Stimulated activated CD8-positive, alpha-beta memory T cell treated with anti-CD3 and anti-CD28 coated beads, Interleukin-4, amount 100 ng/mL, for 4 hours (primary cell): ENCODE data around the gene PRKAR1B.

Source experiments
- DNase-seq, 2 donors: peaks; one replicate each; pipeline ENCODE4 v3.0.0-alpha.2; 2020; ENCODE audit warnings: low read depth in 2 of 2, low spot score in 1 of 2

The PRKAR1B gene

DNA sequence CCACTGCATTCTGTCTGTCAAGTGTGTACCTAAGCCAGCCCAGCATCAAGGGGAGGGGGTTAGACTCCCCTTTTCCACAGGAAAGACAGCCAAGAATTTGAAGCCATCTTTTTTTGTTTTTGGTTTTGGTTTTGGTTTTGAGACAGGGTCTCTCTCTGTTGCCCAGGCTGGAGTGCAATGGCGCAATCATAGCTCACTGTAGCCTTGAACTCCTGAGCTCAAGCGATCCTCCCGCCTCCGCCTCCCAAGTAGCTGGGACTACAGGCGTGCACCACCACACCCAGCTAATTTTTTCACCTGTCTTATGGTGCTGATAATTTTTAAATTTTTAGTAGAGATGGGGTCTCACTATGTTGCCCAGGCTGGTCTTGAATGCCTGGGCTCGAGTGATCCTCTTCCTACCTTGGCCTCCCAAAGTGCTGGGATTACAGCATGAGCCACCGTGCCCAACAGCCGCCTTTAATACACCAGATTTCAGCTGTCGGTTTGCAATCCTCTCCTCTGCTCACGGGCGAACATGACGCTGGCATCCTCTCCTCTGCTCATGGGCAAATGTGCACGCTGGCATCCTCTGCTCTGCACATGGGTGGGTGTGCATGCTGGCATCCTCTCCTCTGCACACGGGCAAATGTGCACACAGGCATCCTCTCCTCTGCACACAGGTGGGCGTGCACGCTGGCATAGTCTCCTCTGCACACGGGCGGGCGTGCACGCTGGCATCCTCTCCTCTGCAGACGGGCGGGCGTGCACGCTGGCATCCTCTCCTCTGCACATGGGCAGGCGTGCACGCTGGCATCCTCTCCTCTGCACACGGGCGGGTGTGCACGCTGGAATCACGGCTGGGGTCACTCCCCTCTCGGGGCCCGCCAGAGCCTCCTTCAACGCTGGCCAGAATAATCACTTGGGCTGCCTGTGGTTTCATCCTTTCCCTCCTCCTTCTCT is 151.4 kb downstream of the PRKAR1B start:
- no peak for DNase-seq

DNA sequence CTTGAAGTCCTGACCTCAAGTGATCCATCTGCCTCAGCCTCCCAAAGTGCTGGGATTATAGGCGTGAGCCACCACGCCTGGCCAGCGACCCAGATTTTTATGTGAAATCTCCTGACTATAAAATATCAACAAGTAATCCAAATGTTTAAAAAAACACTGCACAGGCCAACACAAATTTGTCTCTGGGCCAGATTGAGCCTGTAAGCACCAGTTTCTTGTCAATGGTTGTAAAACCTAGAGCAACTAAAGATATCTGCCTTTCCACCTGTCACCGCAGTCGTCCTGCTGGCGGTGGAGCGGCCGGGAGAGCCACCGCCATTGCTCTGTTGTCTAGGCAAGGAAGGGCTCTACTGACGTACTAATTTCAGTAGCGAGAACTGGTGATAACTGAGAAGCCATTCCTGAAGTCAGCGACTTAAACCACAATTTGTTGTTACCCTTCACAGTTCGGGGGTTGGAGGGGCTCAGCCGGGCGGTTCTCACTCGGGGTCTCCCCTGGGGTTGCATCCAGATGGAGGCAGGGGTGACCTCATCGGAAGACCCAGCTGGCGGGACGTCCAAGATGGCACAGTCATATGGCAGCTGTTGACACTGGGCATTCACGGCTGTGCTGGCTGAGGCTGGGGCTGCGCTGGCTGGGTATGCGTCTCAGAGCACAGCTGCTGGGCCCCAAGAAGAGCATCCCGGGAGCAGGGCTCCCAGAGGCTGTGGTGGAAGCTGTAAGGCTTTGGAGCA is 152.3 kb downstream of the PRKAR1B start:
- DNase-seq, result no peak

DNA sequence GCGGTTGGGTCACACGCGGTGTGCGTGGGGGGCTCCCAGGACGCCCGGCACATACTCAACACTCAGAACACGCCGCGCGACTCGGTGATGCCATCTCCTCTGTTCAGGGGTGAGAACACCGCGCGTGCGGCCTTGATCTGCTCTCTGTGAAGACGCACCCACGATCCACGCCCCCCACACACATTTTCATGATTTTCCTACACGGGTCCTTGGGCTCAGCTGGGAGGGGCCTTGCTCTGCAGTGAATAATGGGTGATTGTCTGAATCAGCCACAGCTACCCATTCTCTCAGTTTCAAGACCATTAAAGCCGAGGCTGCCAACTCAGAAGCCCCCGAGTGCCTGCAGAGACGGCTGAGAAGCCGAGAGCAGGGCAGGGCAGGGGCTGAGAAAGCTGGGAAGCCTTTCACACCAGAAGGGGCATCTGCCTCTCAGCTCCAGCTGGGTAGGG is 153.1 kb downstream of the PRKAR1B start:
- DNase-seq, result no peak

DNA sequence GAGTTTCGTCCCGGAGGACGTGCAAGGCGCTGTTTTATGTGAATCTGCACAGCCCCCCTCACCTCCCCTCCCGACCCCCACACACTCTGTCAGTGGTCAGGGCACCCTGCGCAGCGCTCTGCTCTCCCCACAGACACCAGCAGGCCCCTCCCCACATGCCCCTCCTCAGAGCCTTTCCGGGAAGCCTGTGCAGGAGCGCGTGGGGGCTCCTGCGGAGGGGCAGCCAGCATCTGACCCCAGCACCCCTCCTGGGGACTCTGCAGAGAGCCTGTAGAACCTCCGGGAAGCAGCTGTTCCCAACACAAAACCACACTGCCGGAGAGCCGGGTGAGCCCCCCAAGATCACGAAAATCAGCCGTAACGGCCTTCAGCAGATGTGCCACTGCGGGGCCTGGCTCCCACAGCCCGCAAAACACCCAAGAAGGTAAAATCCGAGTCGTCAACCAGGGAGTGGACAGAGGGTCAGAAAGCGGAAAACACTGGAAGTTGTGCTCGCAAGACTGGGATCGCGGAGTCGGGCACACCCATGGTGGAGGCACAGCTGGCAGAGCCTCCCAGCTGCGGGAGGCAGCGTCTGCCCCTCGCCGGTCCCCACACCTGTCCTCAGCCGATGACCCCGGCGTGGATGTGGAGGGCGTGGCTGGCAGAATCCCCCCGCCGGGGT is 153.7 kb downstream of the PRKAR1B start:
- no peak for DNase-seq

DNA sequence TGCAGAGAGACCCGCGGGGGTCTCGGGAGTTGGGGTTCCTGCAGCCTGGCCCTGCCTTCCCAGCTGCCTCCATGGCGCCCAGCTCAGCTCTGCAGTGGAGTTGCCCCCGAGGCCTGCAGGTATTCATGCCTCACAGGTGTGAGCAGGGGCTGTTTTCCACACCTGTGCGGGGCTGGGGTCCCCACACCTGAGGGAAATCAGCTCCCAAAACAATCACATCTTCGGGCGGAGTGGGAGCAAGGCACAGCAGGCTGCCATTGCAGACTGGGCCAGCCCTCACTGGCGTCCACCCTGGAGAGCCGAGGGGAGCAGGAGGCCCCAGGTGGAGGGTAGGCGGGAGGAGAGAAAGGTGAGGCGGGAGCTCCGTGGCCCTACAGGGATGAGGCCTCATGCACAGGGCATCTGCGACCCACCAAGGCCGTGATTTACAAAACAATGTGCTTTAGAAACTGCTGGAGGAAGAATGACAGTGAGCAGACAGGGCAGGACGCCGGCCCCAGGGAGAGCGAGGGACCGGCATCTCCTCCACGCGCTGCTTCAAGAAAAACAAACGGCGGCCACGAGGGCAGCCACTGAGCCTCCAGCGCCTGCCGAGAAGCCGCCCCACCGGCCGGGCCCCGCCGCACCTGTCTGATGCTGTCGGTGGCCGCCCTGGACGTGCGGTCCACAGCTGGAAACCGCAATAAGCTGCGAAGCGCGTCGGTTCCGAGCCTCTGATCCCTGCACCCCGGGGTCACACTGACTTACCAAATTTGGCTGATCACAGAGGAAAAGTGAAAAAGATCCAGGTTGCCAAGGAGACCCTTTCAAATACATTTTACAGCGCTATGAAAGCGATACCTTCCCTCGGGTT is 154.4 kb downstream of the PRKAR1B start:
- no peak for DNase-seq

DNA sequence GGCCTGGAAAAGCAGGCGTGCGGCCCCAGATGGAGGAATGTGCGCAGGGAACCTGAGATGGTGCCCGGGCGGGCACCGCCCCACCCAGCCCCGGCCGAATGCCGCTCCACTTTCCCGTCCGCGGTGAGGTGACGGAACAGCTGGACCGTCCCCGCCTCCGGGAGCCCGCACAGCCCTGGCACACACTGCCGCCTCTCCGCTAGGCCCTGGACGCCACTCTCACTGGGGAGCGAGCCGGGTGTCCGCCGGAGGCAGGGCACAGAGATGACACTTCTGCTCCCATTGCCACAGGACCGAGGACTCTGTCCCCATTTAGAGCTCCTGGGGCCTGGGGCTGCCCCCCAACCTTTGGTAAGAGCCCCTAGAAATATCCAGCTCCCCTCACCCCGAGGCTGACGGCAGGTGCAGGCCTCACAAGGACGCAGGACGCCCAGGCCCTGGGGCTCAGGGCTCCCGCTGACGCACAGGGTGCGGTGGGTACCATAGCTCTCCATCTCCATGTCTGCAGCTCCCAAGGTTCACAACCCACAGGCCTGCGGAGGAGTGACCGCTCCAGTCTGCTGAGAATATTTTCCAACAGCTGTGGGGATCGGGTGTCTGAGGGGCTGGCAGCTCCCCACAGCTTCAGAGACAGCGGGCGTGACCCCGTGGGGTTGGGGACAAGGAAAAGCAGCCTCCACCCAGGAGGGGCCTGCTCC is 155.2 kb downstream of the PRKAR1B start:
- DNase-seq, result no peak

DNA sequence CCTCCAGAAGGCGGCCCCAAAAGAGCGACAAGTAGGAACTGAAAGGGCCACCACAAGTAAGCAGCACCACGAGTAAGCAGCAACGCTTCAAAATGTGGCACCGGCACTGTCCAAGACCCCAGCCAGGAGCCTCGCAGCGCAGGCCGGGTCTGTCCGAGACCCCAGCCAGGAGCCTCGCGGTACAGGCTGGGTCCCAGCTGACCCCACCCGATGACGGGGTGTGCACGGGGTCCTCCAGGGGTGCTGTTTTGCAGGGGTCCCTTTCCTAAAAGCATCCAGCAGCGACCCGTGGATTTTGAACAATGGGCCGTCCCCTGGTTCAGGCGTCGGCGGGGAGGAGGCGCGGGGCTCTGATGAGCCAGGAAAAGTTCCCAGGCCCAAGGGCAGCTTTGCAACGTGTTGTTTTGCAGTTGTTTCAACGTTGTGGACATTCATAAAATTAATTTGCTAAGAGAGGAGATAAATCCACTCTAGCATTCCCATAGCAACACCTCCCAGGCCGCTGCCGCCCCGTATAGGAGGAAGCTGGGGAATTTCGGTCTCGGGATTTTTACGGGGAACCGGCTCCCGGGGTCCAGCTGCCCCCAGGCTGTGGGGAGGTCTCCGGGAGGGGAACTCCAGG is 155.9 kb downstream of the PRKAR1B start:
- DNase-seq, result no peak

DNA sequence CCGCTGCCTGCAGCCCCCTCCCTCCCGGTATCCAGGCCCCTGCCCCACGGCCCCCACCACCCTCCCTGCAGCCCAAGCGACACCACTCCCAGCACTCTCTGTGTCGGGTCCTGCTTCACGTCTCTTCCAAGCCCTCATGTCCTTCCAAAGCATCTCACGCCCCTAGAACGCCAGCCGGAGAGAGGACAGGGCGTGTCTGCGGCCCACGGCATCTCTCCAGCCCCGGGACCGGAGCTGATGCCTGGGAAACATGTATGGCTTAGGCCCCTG is 156.3 kb downstream of the PRKAR1B start:
- DNase-seq, result no peak

DNA sequence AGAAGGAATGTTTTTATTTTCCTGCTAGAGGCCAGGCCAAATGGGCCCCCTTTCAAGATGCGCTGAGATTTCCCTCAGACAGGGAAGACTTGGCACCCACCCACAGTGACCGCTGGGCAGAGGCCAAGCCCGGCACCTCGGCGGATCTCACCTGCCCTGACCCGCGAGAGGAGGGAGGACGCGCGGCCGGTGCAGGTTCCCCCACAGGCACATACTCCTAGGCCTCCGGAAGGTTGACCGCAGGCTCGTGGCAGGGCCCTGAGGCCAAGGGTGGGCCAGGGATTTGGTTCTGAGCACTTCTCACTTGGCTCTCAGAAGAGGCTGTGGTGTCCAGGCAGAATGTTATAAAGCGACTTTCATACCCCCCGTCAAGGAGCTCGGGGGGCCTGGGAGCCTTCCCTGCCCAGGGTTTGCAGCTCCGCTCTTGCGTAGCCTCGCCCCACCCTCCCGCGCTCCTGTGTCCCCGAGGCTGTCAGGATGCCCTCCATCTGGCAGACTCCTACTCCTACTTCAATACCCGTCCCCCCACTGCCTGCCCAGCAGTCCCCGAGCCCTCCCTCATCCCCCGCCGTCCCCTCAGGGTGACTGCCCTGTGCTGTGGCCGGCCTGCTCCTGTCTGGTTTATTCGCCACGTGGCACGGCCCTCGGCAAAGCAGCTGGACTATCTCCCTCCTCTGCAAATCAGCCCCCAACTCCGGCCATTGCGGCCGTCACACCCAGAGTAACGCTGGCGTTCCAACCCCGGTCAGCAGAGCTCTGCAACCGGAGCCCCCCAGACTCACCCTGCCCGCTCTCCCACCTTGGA is 156.9 kb downstream of the PRKAR1B start:
- no peak for DNase-seq

DNA sequence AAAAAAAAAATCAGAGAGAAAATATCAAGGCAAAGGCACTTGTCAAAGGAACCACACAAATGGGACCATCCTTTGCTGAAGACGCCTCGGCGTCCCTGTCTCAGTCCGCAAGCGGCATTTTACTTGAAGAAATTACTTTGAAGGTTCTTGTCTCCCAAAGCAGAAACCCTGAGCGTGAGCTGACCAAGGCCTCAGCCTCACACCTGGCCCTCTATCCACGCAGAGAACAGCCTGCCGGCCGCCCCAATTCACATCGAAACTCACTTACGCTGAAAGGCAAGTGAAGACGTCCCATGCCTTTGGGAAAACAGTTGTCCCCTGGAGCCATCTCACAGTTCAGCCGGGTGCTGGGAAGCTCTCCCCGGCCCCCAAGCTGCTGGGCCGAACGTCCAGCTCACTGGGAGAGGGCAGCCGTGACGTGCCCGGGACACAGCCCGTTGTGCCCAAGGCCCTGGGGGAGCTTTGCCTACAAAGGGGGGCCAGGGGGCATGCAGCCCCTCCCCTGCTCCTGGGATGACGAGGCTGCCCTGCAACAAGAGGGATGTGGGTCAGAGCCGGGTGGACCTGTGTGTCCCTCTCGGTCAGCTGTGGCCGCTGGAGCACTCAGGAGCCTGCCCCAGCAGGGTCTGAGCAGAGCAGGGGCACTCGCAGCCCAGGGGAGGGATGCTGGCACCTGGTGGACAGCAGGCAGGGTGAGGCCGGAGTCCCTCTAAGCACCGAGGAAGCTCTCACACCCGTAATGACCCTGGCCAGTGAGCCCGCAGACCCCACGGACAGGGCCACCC is 157.8 kb downstream of the PRKAR1B start:
- no peak for DNase-seq

DNA sequence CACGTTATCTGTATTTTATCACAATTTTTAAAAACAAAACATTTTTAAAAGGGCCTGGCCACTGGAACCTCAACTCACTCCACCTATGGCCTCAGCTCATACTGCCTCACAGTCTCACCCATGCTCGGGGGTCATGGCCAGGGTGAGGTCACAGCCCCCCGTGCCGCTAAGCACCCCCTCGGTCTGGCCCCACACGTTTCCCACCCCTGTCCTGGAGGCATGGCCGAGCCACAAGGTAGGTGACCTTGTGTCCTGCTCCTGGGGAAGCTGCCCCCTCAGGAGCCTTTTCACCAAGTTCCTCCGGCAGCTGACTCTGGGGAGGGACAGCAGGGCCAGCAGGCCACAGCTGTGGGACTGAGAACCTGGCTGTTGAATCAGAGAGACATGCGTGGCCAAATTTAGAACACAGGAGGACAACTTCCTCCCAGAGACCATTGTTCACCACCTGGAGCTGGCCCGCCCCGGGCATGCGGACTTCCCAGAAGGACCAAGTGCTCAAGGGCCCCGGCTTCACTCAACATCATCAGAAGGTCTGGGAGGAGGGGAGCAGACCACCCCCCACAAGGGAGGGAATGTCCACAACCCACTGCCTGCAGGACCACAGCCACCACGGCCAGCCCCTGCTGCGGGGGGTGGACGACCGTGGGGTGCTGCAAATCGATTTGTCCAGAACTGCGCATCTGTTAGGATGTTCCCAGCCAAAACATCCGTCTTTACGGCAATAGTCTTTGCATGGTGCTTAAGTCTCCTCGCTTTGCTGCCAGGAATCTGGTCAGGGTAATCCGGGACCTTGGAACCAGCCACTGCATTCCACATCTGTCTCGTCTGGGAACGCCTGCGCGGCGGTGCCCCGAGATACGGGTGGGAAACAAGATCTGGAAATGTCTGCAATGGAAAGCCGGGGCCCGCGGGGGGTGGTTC is 158.8 kb downstream of the PRKAR1B start:
- DNase-seq, result no peak

DNA sequence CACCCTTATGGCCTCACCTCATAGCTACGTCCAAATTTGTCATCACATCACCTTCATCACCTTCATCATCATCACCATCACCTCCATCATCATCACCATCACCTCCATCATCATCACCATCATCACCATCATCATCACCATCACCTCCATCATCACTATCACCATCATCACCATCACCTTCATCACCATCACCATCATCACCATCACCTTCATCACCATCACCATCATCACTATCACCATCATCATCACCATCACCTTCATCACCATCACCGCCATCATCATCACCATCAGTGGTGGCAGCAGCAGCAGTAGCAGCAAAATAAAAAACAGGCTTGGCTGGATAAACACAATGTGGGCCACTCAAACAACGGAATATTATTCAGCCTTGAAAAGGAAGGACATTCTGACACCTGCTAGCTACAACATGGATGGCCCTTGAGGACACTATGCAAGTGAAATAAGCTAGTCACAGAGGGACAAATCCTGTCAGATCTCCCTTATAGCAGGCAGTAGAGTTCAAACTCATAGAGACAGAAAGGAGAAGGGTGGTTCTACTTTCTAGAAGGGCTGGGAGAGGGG is 159.7 kb downstream of the PRKAR1B start:
- DNase-seq, result no peak

DNA sequence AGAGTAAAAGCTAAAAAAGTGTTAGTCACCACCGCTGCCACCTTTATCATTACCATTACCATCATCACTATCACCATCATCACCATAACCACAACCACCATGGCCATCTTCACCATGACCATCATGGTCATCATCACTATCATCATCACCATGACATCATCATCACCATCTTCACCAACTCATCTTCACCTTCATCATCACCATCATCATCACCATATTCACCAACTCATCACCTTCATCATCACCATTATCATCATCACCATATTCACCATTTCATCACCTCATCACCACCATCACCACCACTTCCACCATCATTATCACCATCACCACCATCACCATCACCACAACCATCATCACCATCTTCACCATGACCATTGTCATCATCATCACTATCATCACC is 161.0 kb downstream of the PRKAR1B start:
- no peak for DNase-seq

DNA sequence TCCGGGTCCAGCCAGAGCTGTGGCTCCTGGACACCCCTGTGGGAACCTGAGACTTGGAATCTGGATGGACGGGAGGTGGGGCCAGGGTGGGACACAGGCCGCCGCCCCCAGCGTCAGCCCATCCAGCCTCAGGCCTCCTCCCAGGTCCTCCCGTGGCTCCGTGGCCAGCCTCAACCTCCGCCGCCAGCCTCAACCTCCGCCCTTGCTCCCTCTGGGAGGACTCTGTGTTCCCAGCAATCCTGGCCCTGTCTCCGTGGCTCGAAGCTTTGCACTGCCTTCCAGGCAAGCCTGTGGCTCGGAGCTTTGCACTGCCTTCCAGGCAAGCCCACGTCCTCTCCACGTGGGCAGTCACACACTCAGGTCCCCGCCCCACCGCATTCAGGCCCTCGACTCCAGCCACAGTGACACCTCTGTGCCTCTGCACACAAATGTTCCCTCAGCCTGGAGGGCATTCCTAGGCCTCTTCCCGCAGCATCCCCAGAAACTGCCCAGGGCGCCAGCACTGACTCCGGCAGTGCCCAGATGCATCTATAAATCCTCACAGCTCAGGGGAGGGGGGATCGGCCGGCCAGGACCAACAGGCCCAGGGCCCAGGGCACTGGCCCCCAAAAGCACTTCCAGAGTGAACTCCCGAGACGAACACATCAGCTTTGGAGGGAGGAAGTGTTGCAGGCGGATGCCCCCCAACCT is 162.8 kb downstream of the PRKAR1B start:
- no peak for DNase-seq

DNA sequence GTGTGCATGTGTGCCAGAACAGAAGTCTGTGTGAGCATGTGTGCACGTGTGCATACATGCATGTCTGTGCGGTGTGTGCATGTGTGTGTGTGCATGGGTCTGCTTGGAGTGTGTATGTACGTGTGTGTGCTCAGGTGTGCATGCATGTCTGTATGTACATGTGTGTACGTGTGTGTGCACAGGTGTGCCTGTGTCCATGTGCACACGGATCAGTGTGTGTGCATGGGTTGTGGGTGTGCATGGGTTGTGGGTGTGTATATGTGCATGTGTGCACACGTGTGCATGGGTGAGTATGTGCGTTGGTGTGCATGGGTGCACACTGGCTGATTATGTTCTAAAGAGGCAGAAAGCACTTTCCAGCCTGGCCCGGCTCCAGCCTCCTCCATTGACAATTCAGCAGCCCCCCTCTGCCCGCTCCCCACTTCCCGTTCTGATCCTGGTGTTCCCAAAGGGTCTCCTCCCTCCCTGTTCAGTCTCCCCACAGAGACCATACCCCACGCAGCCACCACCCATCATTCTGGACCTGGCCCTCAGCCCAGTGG is 163.4 kb downstream of the PRKAR1B start:
- no peak for DNase-seq
